AG04449 (cell line): ENCODE data around the gene KCNJ6.

ENCODE experiments used
- CTCF ChIA-PET: fragments of 350-600 bp; formaldehyde crosslinking; extraction: SDS; loops from one replicate; lab custom pipeline; 2021; ENCODE audit warnings: antibody characterized with exemption; lab: Yijun Ruan, JAX
- POLR2A ChIA-PET: fragments of 400-600, 350-600 bp; formaldehyde crosslinking; extraction: SDS; loops from one replicate; lab custom pipeline; 2020; ENCODE audit warnings: antibody characterized with exemption, inconsistent platforms; lab: Yijun Ruan, JAX
- DNase-seq: peaks from one replicate; pipeline ENCODE4 v3.0.0-alpha.2; 2010; ENCODE audit warnings: low read depth, low spot score
- H3K4me3 ChIP-seq: 2 replicates; pipeline ENCODE4 v1.5.1; 2011; ENCODE audit warnings: low read depth, mild to moderate bottlenecking, control low read depth, low read length
- TF ChIP-seq, protein P1 (sequence below): IDR thresholded peaks from one replicate; pipeline ENCODE4 v1.5.1; 2011; ENCODE audit warnings: mild to moderate bottlenecking, moderate library complexity, low read length, control low read depth, inconsistent platforms; ENCODE audit not compliant: insufficient read depth; ENCODE audit errors: missing control alignments

The KCNJ6 gene

DNA sequence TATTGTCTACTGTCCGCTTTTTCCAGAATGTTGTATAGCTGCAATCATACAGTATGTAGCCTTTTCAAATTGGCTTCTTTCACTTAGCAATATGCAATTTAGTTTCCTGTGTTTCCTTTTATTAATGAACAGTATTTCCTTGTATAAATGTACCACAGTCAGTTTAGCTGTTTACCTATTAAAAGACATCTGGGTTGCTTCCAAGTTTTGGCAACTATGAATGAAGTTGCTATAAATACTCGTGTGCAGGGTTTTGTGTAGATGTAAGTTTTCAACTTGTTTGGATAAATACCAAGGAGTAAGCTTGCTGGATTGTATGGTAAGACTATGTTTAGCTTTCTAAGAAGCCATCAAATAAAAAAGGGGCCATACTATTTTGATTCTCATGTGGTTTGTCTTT, 24.4 kb upstream of the KCNJ6 start:
- ChIA-PET POLR2A (no interaction called here), CTCF (no interaction called here)
- TF ChIP-seq, protein P1, sequence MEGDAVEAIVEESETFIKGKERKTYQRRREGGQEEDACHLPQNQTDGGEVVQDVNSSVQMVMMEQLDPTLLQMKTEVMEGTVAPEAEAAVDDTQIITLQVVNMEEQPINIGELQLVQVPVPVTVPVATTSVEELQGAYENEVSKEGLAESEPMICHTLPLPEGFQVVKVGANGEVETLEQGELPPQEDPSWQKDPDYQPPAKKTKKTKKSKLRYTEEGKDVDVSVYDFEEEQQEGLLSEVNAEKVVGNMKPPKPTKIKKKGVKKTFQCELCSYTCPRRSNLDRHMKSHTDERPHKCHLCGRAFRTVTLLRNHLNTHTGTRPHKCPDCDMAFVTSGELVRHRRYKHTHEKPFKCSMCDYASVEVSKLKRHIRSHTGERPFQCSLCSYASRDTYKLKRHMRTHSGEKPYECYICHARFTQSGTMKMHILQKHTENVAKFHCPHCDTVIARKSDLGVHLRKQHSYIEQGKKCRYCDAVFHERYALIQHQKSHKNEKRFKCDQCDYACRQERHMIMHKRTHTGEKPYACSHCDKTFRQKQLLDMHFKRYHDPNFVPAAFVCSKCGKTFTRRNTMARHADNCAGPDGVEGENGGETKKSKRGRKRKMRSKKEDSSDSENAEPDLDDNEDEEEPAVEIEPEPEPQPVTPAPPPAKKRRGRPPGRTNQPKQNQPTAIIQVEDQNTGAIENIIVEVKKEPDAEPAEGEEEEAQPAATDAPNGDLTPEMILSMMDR, result no peak
- DNase-seq, result no peak
- no peak overlapping the region for H3K4me3 ChIP-seq

DNA sequence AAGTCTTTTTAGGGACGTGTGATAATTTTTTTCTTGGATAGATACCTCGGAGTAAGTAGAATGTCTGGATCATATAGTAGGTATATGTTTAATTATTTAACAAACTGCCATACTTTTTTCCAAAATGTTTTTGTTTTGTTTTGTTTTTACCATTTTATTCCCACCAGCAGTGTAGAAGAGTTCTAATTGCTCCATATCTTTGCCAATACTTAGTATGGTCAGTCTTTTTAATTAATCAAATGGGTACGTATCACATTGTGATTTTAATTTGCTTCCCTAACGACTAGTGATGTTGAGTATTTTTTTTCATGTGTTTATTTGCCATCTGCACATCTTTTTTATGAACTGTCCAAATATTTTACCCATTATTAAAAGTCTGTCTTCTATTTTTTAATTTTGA, 23.6 kb upstream of the KCNJ6 start:
- no peak for DNase-seq
- ChIA-PET POLR2A (no interaction called here), CTCF (interaction anchor here (1.8 kb wide), 1 partner anchor 416 kb away, joined by 4 read pairs; no protein-coding TSS in a partner anchor)
- H3K4me3 ChIP-seq, result no peak overlapping the region
- TF ChIP-seq, protein P1, result no peak

DNA sequence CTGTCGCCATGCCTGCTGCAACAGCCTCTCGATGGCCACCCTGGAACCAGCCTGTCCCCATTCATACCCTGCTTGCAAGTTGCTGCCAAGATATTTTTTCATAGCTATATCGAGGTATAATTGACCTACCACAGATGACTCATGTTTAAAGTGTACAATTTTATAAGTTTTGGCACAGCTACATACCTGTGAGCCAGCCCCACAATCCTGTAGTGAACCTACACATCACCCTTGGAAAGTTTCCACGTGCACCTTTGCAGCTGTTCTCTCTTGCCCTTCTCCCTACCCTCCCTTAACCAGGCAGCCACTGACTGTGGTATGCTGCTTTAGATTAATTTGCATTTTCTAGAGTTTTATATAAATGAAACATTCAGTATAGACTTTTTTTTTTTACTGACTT, 23.0 kb upstream of the KCNJ6 start:
- DNase-seq, result no peak
- ChIA-PET CTCF (interaction anchor here (1.8 kb wide), 1 partner anchor 417 kb away, joined by 4 read pairs; no protein-coding TSS in a partner anchor), POLR2A (no interaction called here)
- no peak overlapping the region for H3K4me3 ChIP-seq
- TF ChIP-seq, protein P1, result no peak

DNA sequence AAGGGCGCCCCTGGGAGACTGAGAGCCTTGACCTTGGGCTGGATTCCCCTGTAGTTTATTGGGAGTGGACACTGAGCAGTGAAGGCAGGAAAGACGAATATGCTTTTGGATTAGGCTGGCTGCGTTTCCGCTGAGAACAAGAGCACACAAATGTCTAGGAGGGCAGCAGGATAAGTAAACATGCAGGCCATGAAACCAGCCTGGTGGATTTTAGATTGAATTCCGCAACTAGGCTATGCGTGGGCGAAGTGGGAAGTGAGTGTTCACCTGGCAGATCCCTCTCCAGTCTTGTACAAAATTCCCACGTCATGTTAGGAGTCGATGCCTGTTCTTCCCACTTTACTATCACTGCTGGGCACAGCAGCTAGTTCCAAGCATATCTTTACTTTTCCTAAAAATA, 21.4 kb upstream of the KCNJ6 start:
- DNase-seq, result no peak
- no peak overlapping the region for H3K4me3 ChIP-seq
- POLR2A ChIA-PET, result no interaction called here
- CTCF ChIA-PET, result no interaction called here
- TF ChIP-seq, protein P1, result no peak

DNA sequence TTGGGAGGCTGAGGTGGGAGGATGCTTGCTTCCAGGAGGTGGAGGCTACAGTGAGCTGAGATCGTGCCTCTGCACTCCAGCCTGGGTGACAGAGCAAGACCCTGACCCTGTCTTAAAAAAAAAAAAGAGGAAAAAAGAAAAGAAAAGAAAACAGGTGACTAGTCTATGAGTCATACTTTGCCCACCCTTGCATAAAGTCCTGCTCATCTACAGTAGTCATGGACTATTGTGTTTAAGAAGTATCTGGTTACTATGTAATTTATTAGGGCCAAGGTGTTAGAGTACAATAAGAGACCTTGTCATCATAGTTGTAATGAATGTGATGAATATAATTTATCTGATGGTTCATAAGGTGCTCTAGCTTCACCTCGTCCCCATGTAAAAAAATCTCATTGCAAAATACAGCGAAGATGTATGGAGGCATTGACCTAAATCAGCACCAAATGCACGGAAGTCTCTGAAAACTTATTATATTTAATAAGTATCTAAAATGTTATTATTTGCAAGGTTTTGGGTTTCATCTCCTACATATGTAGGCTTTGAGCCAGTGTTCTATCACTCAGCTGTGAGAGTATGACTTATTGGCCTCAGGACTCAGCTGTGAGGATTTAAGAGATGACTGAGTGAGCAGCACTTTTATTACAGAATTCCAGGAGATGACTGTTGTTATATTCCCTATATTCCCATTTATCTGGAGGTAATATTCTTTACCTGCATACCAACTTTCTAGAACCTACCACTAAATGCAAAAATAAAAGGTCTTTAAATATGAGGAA, 19.9 kb upstream of the KCNJ6 start:
- no peak for DNase-seq
- TF ChIP-seq, protein P1, result no peak
- ChIA-PET CTCF (interaction anchor here (1.0 kb wide), 1 partner anchor 224 kb away, joined by 3 read pairs; no protein-coding TSS in a partner anchor), POLR2A (no interaction called here)
- no peak overlapping the region for H3K4me3 ChIP-seq

DNA sequence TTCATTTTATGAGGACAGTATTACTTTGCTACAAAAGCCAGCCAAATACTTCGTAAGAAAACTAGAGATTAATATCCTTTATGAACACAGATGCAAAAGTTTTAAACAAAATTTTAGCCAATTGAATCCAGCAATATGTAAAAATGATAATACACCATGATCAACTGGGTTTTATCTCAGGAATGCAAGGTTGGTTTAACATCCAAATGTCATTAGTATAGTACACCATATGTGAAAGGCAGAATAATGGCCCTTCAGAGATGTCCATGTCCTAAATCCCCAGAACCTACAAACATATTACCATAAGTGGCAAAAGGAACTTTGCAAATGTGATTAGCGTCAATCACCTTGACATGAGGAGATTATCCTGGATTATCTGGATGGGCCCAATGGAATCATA, 16.7 kb upstream of the KCNJ6 start:
- CTCF ChIA-PET, result no interaction called here
- TF ChIP-seq, protein P1, result no peak
- DNase-seq, result no peak
- POLR2A ChIA-PET, result no interaction called here
- no peak overlapping the region for H3K4me3 ChIP-seq
